Lung (tissue), 12 donors: ENCODE data around the gene CTXND1. TPM values are rescaled to one million over a fixed set of nuclear protein-coding genes. Genes with fewer than 3 reads are reported as not detected.

Experiments used
- ATAC-seq: fragments of 200-7000 bp; cut with Tn5 transposase; one replicate; pipeline ENCODE4 v1.9.1; 2020; ENCODE audit warnings: moderate number of reproducible peaks; ENCODE audit not compliant: insufficient read depth, low FRiP score
- DNase-seq, 3 donors: peaks; one replicate each; pipeline ENCODE4 v3.0.0-alpha.2; 2013 to 2017
- H3K27ac ChIP-seq, 2 donors: one replicate each; pipeline ENCODE4 v1.5.1; 2013; ENCODE audit warnings: mild to moderate bottlenecking in 2 of 2, moderate library complexity in 2 of 2, control low read depth in 1 of 2, inconsistent platforms in 1 of 2, low read depth in 1 of 2, low read length in 1 of 2
- H3K27me3 ChIP-seq, 3 donors: one replicate each; pipeline ENCODE4 v1.5.1; 2013; ENCODE audit warnings: low read length in 2 of 3; ENCODE audit not compliant: control insufficient read depth in 3 of 3, insufficient read depth in 3 of 3
- H3K36me3 ChIP-seq, 4 donors: one replicate each; pipeline ENCODE4 v1.5.1; 2013; ENCODE audit warnings: low read length in 4 of 4, mild to moderate bottlenecking in 1 of 4, moderate library complexity in 1 of 4; ENCODE audit not compliant: control insufficient read depth in 4 of 4, insufficient read depth in 4 of 4
- H3K4me1 ChIP-seq, 5 donors: one replicate each; pipeline ENCODE4 v1.5.1; 2013; ENCODE audit warnings: low read length in 5 of 5, mild to moderate bottlenecking in 2 of 5, moderate library complexity in 1 of 5; ENCODE audit not compliant: control insufficient read depth in 5 of 5, insufficient read depth in 5 of 5
- H3K4me3 ChIP-seq: one replicate; pipeline ENCODE4 v1.5.1; 2013; ENCODE audit warnings: mild to moderate bottlenecking, control low read depth, moderate library complexity
- H3K9ac ChIP-seq, 2 donors: one replicate each; pipeline ENCODE4 v1.5.1; 2013; ENCODE audit warnings: low read length in 2 of 2, control low read depth in 1 of 2; ENCODE audit not compliant: insufficient read depth in 1 of 2
- H3K9me3 ChIP-seq, 4 donors: one replicate each; pipeline ENCODE4 v1.5.1; 2013; ENCODE audit warnings: low read length in 3 of 4, mild to moderate bottlenecking in 1 of 4, moderate library complexity in 1 of 4; ENCODE audit not compliant: control insufficient read depth in 4 of 4, insufficient read depth in 3 of 4
- WGBS, 2 donors: extraction: QIAGEN DNeasy Blood & Tissue Kit; methylation state at CpG; one replicate each; pipeline ENCODE4 v1.1.7; 2013; 5-methylcytosine and 5-hydroxymethylcytosine counted together
- polyA plus RNA-seq, 2 donors: library from polyadenylated mRNA; stranded (reverse); fragments of 200-250 nt; gene quantifications; one replicate each; pipeline ENCODE4 v1.2.1, GENCODE V29; 2013
- total RNA-seq, 2 donors: library from RNA; depleted of rRNA in 1 of 2; stranded (reverse); fragments of >200 nt in 1 of 2; gene quantifications; one replicate each; pipeline ENCODE4 v1.2.1, GENCODE V29; 2014 to 2021
- TF ChIP-seq, protein P1 (sequence below): IDR thresholded peaks from 2 replicates; pipeline ENCODE4 v1.5.1; 2012; ENCODE audit warnings: mild to moderate bottlenecking; ENCODE audit errors: control extremely low read depth, extremely low read depth
- donor health status: control.
- donor health status: control.
- donor health status: Bipolar disorder and iron deficiency.
- donor health status: healthy.
- donor health status: DM: yes; HTN: yes; CAD: no.

Gene CTXND1
- total and polyA plus RNA-seq, 4 donors = 0.10 to 2.4 (median 1.5) TPM

DNA sequence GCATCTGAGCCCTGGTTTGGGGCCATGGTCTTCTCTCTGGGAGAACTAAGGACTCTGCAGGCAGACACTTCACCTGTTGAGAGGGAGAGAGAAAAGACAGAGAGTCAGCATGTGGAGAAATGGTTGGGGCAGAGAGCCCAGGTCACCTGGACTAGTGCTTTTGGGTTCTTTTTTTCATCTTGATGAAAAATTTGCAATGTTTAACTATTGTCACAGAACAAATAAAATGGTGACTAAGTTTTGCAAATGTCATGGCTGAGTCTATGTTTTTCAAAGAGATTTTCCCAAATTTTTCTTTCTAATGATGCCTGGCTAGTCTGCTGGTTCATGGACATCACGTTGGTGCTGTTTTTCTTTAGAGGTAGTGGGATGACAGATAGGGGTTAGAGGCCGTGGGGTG is 81.4 kb downstream of the CTXND1 start:
- DNase-seq = no peak
- TF ChIP-seq, protein P1, sequence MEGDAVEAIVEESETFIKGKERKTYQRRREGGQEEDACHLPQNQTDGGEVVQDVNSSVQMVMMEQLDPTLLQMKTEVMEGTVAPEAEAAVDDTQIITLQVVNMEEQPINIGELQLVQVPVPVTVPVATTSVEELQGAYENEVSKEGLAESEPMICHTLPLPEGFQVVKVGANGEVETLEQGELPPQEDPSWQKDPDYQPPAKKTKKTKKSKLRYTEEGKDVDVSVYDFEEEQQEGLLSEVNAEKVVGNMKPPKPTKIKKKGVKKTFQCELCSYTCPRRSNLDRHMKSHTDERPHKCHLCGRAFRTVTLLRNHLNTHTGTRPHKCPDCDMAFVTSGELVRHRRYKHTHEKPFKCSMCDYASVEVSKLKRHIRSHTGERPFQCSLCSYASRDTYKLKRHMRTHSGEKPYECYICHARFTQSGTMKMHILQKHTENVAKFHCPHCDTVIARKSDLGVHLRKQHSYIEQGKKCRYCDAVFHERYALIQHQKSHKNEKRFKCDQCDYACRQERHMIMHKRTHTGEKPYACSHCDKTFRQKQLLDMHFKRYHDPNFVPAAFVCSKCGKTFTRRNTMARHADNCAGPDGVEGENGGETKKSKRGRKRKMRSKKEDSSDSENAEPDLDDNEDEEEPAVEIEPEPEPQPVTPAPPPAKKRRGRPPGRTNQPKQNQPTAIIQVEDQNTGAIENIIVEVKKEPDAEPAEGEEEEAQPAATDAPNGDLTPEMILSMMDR = no peak
- Histone ChIP-seq H3K36me3 (peaks cover 0 to 24% (median 15%) of the 10 kb centered on the region in 4 donors), H3K4me1 (peaks cover 0 to 4% (median 0%) of the 10 kb centered on the region in 5 donors), H3K27ac (no peak overlapping the region), H3K9me3 (no peaks in the 10 kb centered on the region), H3K4me3 (no peak overlapping the region), H3K27me3 (no peaks in the 10 kb centered on the region), H3K9ac (no peak overlapping the region)
- WGBS, 2 donors = 92 to 96% methylated on average over 2 of the region's 2 CpGs
- ATAC-seq = no peak

DNA sequence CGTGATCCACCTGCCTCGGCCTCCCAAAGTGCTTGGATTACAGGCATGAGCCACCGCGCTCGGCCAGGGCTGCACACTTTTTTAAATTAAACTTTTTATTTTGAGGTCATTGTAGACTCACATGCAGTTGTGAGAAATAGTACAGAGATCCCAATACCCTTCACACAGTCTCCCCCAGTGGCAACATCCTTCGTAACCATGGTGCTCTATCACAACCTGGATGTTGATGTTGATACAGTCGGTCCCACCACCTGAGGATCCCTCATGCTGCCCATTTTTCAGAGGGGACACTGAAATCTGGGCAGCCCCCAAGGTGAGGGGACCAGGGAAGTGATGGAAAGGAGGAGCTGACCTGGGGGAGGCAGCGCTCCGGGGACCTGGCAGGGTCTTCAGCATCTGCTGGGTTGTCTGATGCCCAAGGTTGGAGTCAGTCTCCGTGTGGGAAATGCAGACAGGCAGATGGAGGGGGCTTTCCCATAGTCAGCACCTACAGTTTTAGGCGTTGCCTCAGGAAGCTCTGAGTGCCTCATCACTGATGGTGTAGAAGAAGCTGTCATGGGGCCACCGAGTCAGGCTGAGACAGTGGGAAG is 82.2 kb downstream of the CTXND1 start:
- no peaks in the 10 kb centered on the region for H3K27me3 ChIP-seq
- H3K9ac ChIP-seq = no peak overlapping the region
- H3K4me1 ChIP-seq = peaks cover 0 to 4% (median 0%) of the 10 kb centered on the region in 5 donors
- WGBS, 2 donors = 94 to 96% methylated on average over 12 of the region's 12 CpGs
- H3K27ac ChIP-seq = no peak overlapping the region
- no peak for DNase-seq
- H3K4me3 ChIP-seq = no peak overlapping the region
- ATAC-seq = no peak
- no peaks in the 10 kb centered on the region for H3K9me3 ChIP-seq
- peaks cover 0 to 21% (median 14%) of the 10 kb centered on the region in 4 donors for H3K36me3 ChIP-seq
- TF ChIP-seq, protein P1 = no peak

DNA sequence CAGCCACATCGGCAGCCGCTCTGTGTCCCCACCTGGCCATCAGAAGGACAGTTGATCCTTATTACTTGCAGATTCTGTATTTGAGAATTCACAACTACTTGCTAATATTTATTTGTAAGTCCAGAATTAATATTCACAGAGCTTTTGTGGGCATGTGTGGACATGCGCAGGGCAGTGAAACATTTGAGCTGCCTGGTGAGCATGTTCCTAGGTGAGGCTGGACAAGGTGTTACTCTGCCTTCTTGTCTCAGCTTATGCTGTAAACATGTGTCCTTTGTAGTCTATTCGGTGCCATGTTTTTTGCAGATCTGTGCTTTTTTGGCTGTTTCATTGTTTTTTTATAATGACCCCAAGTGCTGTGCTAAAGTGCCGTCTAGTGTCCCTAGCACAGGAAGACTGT is 83.6 kb downstream of the CTXND1 start:
- no peak overlapping the region for H3K27ac ChIP-seq
- H3K4me1 ChIP-seq = peaks cover 0 to 7% (median 0%) of the 10 kb centered on the region in 5 donors
- TF ChIP-seq, protein P1 = no peak
- H3K9ac ChIP-seq = no peak overlapping the region
- WGBS, 2 donors = 87 to 95% methylated on average over 5 of the region's 5 CpGs
- H3K36me3 ChIP-seq = peaks cover 0 to 24% (median 14%) of the 10 kb centered on the region in 4 donors
- H3K4me3 ChIP-seq = no peak overlapping the region
- ATAC-seq (no peak), DNase-seq (no peak)
- H3K27me3 ChIP-seq = no peaks in the 10 kb centered on the region
- H3K9me3 ChIP-seq = no peaks in the 10 kb centered on the region

- TF ChIP-seq, protein P1 = no peak
- peaks cover 0 to 12% (median 0%) of the 10 kb centered on the region in 5 donors for H3K4me1 ChIP-seq
- peaks cover 0 to 24% (median 15%) of the 10 kb centered on the region in 4 donors for H3K36me3 ChIP-seq
- H3K27me3 ChIP-seq = no peaks in the 10 kb centered on the region
- no peak for ATAC-seq
- no peak overlapping the region for H3K9ac ChIP-seq
- no peak for DNase-seq
- no peak overlapping the region for H3K4me3 ChIP-seq
- 94 to 96% methylated on average over 8 of the region's 8 CpGs for WGBS, 2 donors
- H3K9me3 ChIP-seq = no peaks in the 10 kb centered on the region
- H3K27ac ChIP-seq = no peak overlapping the region
Observed at GRCh38 chr15:80167936-80168335, 84.1 kb downstream of the CTXND1 start.
